Endothelial cell of umbilical vein (primary cell): ENCODE data around the gene SUN3. TPM values are rescaled to one million over a fixed set of nuclear protein-coding genes. Genes with fewer than 3 reads are reported as not detected.

Experiments used
- BruUV-seq: library from RNA; stranded (reverse); fragments of 400-500 nt; replicated peaks from 2 replicates; lab custom pipeline; 2021; lab: Mats Ljungman, UMichigan
- CTCF ChIA-PET: fragments of 300-600, 350-600 bp; sonication (Branson Sonifier 250); formaldehyde crosslinking; loops from one replicate; lab custom pipeline; 2021; ENCODE audit warnings: antibody characterized with exemption, inconsistent platforms; lab: Charles Lee
- POLR2A ChIA-PET: fragments of 300-600, 350-600 bp; sonication (Branson Sonifier 250); formaldehyde crosslinking; loops from one replicate; lab custom pipeline; 2021; ENCODE audit warnings: antibody characterized with exemption, inconsistent platforms; lab: Charles Lee
- DNase-seq: peaks from one replicate; pipeline ENCODE4 v3.0.0-alpha.2; 2011; ENCODE audit warnings: low read depth, low spot score
- FAIRE-seq: peaks from 2 replicates; lab custom pipeline; 2011; peaks lifted over from hg19 to GRCh38; lab: Jason Lieb, UNC
- H2AFZ ChIP-seq: 2 replicates; pipeline ENCODE4 v1.6.0; 2012; ENCODE audit warnings: low read depth, low read length, control low read depth, inconsistent platforms
- H3K27ac ChIP-seq: 2 replicates; pipeline ENCODE4 v1.5.1; 2011; ENCODE audit warnings: low read depth, mild to moderate bottlenecking, control low read depth, low read length, moderate library complexity; ENCODE audit not compliant: insufficient read depth
- H3K27me3 ChIP-seq, 2 experiments: 2 replicates each; pipeline versions ENCODE4 v1.6.0 to v1.6.1; 2011; ENCODE audit warnings: low read length in 2 of 2, mixed read lengths in 1 of 2; ENCODE audit not compliant: control insufficient read depth in 2 of 2, insufficient read depth in 2 of 2
- H3K36me3 ChIP-seq, 2 experiments: 2 replicates in 1 of 2; 3 replicates in 1 of 2; pipeline ENCODE4 v1.5.1; 2011; ENCODE audit warnings: low read length in 2 of 2, mild to moderate bottlenecking in 1 of 2, moderate library complexity in 1 of 2; ENCODE audit not compliant: control insufficient read depth in 2 of 2, insufficient read depth in 2 of 2; ENCODE audit errors: extremely low read depth in 1 of 2
- H3K4me1 ChIP-seq: 3 replicates; pipeline ENCODE4 v1.5.1; 2011; ENCODE audit warnings: mild to moderate bottlenecking, low read length; ENCODE audit not compliant: control insufficient read depth, insufficient read depth; ENCODE audit errors: extremely low read depth
- H3K4me2 ChIP-seq: 2 replicates; pipeline ENCODE4 v1.6.1; 2011; ENCODE audit warnings: low read length, control low read depth, mixed read lengths; ENCODE audit not compliant: insufficient read depth
- H3K4me3 ChIP-seq, 3 experiments: fragments of 200-600 bp in 1 of 3; sonication (generic), shearing (Covaris generic) in 1 of 3; replicated peaks in 1 of 3; 2 replicates each; pipeline ENCODE4 v1.5.1; 2011 to 2016; ENCODE audit warnings: control low read depth in 3 of 3, low read length in 3 of 3, mild to moderate bottlenecking in 2 of 3, inconsistent platforms in 1 of 3, low read depth in 1 of 3, moderate library complexity in 1 of 3; ENCODE audit not compliant: insufficient read depth in 1 of 3
- H3K79me2 ChIP-seq: 2 replicates; pipeline ENCODE4 v1.6.0; 2012; ENCODE audit warnings: low read length, inconsistent platforms; ENCODE audit not compliant: control insufficient read depth, insufficient read depth
- H3K9ac ChIP-seq: replicated peaks from 2 replicates; pipeline ENCODE3; 2011; ENCODE audit warnings: low read length, control low read depth; ENCODE audit not compliant: insufficient read depth; ENCODE audit errors: extremely low read depth
- H3K9me1 ChIP-seq: replicated peaks from 3 replicates; pipeline ENCODE4 v1.6.0; 2011; ENCODE audit warnings: mild to moderate bottlenecking, low read length; ENCODE audit not compliant: control insufficient read depth, insufficient read depth; ENCODE audit errors: extremely low read depth
- H3K9me3 ChIP-seq: replicated peaks from 2 replicates; pipeline ENCODE4 v1.5.1; 2012; ENCODE audit warnings: low read length, inconsistent platforms; ENCODE audit not compliant: control insufficient read depth, insufficient read depth
- H4K20me1 ChIP-seq: replicated peaks from 2 replicates; pipeline ENCODE3; 2011; ENCODE audit warnings: mild to moderate bottlenecking, low read length; ENCODE audit not compliant: control insufficient read depth, insufficient read depth; ENCODE audit errors: extremely low read depth
- EZH2 ChIP-seq: IDR thresholded peaks from 2 replicates; pipeline ENCODE4 v1.6.1; 2012; ENCODE audit warnings: borderline replicate concordance, low read depth, mild to moderate bottlenecking, moderate library complexity, low read length, inconsistent platforms; ENCODE audit not compliant: severe bottlenecking
- FOS ChIP-seq: IDR thresholded peaks from 2 replicates; pipeline ENCODE4 v1.6.1; 2011; ENCODE audit warnings: mild to moderate bottlenecking, low read length, moderate library complexity, borderline replicate concordance; ENCODE audit not compliant: insufficient read depth
- GATA2 ChIP-seq: IDR thresholded peaks from 2 replicates; pipeline ENCODE4 v1.7.0; 2011; ENCODE audit warnings: low read depth, mild to moderate bottlenecking, moderate library complexity, mixed read lengths, low read length; ENCODE audit not compliant: insufficient read length, insufficient read depth
- JUN ChIP-seq: IDR thresholded peaks from 2 replicates; pipeline ENCODE4 v1.6.1; 2011; ENCODE audit warnings: borderline replicate concordance, low read depth; ENCODE audit not compliant: insufficient read length, insufficient read depth
- MYC ChIP-seq: IDR thresholded peaks from one replicate; pipeline ENCODE4 v1.6.1; 2011; ENCODE audit warnings: mild to moderate bottlenecking, low read depth, low read length
- POLR2A ChIP-seq: IDR thresholded peaks from 2 replicates; pipeline ENCODE4 v1.6.1; 2012; ENCODE audit warnings: low read depth, mild to moderate bottlenecking, control low read depth, low read length
- dilution Hi-C: fragments of 300-500 bp; cut with MboI; formaldehyde crosslinking; loops from one replicate; pipeline ENCODE4 v1.15.0; 2019; ENCODE audit warnings: low sequenced_read_pairs; ENCODE audit not compliant: extremely low pct_ligation_motif_present
- intact Hi-C: fragments of 100-400 bp; cut with micrococcal nuclease; formaldehyde crosslinking; loops from one replicate; pipeline ENCODE4 v1.10.0; 2022
- polyA plus RNA-seq, 4 experiments: library from polyadenylated mRNA; depleted of rRNA in 3 of 4; stranded (reverse) in 3 of 4; unstranded in 1 of 4; fragments of >200 nt; gene quantifications; 2 replicates each; pipeline versions ENCODE4 v1.2.1 to v1.2.3, GENCODE V29; 2011 to 2012; ENCODE audit warnings: missing spikeins in 1 of 4
- total RNA-seq: library from RNA; stranded (reverse); gene quantifications from 2 replicates; pipeline ENCODE4 v1.2.3, GENCODE V29; 2021
- TF ChIP-seq, protein P1 (sequence below), 2 donors: IDR thresholded peaks; 1 replicate in 1 of 2; 2 replicates in 1 of 2; pipeline ENCODE4 v1.5.1; 2011; ENCODE audit warnings: low read length in 2 of 2, mild to moderate bottlenecking in 2 of 2, moderate library complexity in 2 of 2, control low read depth in 1 of 2, inconsistent platforms in 1 of 2, low read depth in 1 of 2; ENCODE audit not compliant: insufficient read depth in 1 of 2; ENCODE audit errors: extremely low read depth in 1 of 2
- TF ChIP-seq, protein P2 (sequence below): IDR thresholded peaks from 2 replicates; pipeline ENCODE4 v1.6.1; 2011; ENCODE audit not compliant: insufficient read depth, insufficient read length

Gene SUN3
- total and polyA plus RNA-seq, 2 donors (not counting 3 experiments of a cell fraction or from before 2014, with no cell fraction given), result not detected

DNA sequence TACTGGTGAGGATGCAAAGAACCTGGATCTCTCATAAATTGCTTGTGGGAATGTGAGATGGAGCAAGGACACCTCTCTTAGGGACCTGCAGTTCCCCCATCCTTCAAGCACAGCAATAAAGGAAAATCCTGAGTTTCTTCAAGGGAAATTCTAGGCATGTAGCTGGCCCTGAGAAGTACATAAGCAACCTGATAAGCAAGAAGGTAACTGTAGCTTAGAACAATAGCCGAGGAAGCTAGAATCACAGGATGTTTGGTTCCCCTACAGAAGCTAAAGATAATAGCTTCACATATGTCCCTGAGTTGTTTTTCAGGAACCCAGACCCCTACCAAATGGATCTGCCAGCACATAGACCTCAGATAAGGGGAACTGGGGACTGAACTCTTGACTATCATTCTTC lies 48.5 kb upstream of the SUN3 start:
- Histone ChIP-seq H3K9me1 (no peaks in the 10 kb centered on the region), H4K20me1 (no peaks in the 10 kb centered on the region), H3K9ac (no peak overlapping the region), H3K4me3 (no peak overlapping the region), H3K9me3 (no peaks in the 10 kb centered on the region), H3K4me1 (no peaks in the 10 kb centered on the region), H2AFZ (no peak overlapping the region), H3K4me2 (no peak overlapping the region), H3K27ac (no peak overlapping the region), H3K27me3 (no peaks in the 10 kb centered on the region), H3K79me2 (no peaks in the 10 kb centered on the region), H3K36me3 (no peaks in the 10 kb centered on the region)
- no peak for TF ChIP-seq GATA2
- TF ChIP-seq POLR2A, result no peak
- TF ChIP-seq JUN, result no peak
- dilution Hi-C loops (no loop called here), intact Hi-C loops (no loop called here)
- FAIRE-seq (no peak), DNase-seq (no peak)
- ChIA-PET CTCF (interaction anchor here (1.0 to 1.3 kb wide), 3 partner anchors 33 to 132 kb away, joined by 3 to 5 read pairs (median 3); no protein-coding TSS in a partner anchor), POLR2A (no interaction called here)
- BruUV-seq, result no TSS peak

DNA sequence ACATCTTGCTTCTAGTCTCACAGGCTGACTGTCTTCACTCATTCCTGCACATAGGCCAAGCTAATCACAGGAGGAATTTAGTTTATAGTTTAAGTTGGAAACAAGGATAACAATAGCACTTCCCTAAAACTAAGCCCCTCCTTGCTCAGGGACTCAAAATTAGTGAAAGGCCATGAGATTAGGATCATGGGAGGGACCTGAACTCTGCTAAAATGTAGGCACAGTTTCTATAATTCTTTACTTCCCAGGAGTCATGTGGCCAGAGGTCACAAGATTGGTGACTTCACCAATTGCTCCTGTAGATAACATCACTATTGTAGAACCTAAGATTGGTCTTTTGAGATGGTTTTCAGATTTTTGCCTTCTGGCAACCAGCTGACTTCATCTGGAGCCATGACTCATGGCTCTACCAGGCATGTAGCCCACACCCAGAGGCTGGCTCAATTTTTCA lies 45.3 kb upstream of the SUN3 start:
- BruUV-seq, result no TSS peak
- FAIRE-seq (no peak), DNase-seq (no peak)
- H3K4me2 ChIP-seq, result no peak overlapping the region
- H3K9me1 ChIP-seq, result no peaks in the 10 kb centered on the region
- H4K20me1 ChIP-seq, result no peaks in the 10 kb centered on the region
- intact Hi-C loops (no loop called here), dilution Hi-C loops (no loop called here)
- H3K36me3 ChIP-seq, result no peaks in the 10 kb centered on the region
- POLR2A ChIA-PET, result no interaction called here
- TF ChIP-seq, protein P1, sequence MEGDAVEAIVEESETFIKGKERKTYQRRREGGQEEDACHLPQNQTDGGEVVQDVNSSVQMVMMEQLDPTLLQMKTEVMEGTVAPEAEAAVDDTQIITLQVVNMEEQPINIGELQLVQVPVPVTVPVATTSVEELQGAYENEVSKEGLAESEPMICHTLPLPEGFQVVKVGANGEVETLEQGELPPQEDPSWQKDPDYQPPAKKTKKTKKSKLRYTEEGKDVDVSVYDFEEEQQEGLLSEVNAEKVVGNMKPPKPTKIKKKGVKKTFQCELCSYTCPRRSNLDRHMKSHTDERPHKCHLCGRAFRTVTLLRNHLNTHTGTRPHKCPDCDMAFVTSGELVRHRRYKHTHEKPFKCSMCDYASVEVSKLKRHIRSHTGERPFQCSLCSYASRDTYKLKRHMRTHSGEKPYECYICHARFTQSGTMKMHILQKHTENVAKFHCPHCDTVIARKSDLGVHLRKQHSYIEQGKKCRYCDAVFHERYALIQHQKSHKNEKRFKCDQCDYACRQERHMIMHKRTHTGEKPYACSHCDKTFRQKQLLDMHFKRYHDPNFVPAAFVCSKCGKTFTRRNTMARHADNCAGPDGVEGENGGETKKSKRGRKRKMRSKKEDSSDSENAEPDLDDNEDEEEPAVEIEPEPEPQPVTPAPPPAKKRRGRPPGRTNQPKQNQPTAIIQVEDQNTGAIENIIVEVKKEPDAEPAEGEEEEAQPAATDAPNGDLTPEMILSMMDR (IDR thresholded peaks at IDR 0.05; ENCODE audit: extremely low read depth in 1 of 2, insufficient read depth in 1 of 2, low read depth in 1 of 2, low read length in 2 of 2), result no peak
- no peak for TF ChIP-seq EZH2
- TF ChIP-seq POLR2A, result no peak
- TF ChIP-seq, protein P2, sequence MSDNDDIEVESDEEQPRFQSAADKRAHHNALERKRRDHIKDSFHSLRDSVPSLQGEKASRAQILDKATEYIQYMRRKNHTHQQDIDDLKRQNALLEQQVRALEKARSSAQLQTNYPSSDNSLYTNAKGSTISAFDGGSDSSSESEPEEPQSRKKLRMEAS, result no peak
- TF ChIP-seq GATA2, result no peak
- TF ChIP-seq FOS, result no peak
- no peak for TF ChIP-seq JUN
- no peak for TF ChIP-seq MYC
- no peaks in the 10 kb centered on the region for H3K79me2 ChIP-seq
- no peaks in the 10 kb centered on the region for H3K4me1 ChIP-seq
- no peak overlapping the region for H3K4me3 ChIP-seq
- no peak overlapping the region for H3K27ac ChIP-seq
- H3K9me3 ChIP-seq, result no peaks in the 10 kb centered on the region
- no peak overlapping the region for H2AFZ ChIP-seq
- H3K27me3 ChIP-seq, result no peaks in the 10 kb centered on the region
- CTCF ChIA-PET, result no interaction called here
- no peak overlapping the region for H3K9ac ChIP-seq
